Head of caudate nucleus (tissue), 42 donors: ENCODE measurements around the gene ATP6V0A1.
A peak's percentile ranks its signal among the peaks of the same experiment; 100 is the strongest.
"Not testable (repeated sequence)": the region's sequence is repeated elsewhere in the genome, so short reads cannot be mapped to it uniquely, and the experiment has no call there.

Experiments
- DNase-seq, 42 donors: peaks; one replicate each; pipeline versions ENCODE4 v3.0.0 to v3.0.0-alpha.2; 2020 to 2021; ENCODE audit warnings: mixed read lengths in 7 of 42
- intact Hi-C: fragments of 100-400 bp; cut with DNase I; formaldehyde crosslinking; loops from one replicate; pipeline ENCODE4 v1.15.0; 2022

ATP6V0A1 gene

DNA sequence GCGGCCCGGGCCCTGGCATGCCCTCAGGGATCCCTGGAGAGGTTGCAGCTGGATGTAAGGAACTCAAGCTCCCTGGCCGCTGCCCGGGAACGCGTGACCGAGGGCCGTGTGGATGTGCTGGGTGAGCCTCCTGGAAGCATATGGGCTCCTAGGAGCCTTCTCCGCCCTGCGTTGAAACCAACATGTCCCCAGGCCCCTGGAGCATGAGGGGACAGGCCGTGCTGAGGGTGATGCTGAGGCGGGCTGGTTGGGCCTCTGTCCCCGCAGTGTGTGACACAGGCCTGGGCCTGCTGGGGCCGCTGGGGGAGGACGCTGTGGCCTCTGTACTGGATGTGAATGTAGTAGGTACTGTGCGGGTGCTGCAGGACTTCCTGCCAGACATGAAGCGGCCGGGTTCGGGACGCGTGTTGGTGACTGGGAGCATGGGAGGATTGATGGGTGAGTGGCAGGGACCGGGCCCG, 88.4 kb downstream of the ATP6V0A1 start:
- DNase-seq = no peak
- intact Hi-C loops = no loop called here

DNA sequence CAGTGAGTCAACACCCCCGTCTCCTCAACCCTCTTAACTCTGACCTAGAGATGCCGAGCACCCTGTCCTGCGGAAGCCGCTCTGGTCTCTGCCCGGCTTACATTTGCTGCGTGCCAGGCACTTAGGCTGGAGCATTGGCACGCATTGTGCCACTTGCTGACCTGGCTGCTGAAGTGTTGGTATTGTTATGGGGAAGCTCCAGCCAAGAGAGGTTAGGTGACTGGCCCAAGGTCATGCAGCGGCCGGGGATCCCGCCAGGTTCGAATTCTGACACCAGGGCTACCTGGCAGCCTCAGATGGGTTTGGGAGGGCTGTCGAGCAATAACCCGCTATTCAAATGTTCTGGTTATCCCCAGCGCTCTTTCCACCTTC, 89.0 kb downstream of the ATP6V0A1 start:
- no peak for DNase-seq
- intact Hi-C loops = no loop called here

DNA sequence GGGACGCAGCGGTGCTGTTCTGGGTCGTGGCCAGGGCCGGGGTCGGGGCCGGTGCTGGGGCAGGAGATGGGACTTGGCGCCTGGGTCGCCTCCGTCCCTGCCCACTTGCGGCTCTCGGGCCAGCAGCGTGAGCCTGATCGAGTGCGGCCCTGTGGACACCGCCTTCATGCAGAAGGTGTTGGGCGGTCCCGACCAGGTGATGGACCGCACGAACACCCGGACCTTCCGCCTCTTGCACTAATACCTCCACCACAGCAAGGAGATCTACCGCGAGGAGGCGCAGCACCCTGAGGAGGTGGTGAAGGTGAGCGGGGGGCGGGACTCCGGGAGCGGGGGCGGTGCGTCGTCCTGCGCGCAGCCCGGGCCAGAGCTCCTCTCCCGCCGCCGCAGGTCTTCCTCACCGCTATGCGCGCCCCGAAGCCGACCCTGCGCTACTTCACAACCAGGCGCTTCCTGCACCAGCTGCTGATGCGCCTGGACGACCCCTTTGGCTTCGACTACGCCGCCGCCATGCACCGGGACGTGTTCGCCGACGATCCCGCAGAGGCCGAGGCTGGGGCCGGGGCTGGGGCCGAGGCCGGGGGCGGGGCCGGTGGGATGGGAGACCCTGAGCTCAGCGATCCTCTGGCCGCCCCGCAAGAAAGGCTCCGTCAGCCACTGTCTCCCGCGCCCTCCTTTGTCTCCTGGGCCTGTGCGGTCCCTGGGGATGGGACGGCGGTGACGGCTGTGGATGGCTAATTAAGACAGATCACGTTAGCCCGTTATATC, 89.6 kb downstream of the ATP6V0A1 start:
- intact Hi-C loops = no loop called here
- DNase-seq = no peak

DNA sequence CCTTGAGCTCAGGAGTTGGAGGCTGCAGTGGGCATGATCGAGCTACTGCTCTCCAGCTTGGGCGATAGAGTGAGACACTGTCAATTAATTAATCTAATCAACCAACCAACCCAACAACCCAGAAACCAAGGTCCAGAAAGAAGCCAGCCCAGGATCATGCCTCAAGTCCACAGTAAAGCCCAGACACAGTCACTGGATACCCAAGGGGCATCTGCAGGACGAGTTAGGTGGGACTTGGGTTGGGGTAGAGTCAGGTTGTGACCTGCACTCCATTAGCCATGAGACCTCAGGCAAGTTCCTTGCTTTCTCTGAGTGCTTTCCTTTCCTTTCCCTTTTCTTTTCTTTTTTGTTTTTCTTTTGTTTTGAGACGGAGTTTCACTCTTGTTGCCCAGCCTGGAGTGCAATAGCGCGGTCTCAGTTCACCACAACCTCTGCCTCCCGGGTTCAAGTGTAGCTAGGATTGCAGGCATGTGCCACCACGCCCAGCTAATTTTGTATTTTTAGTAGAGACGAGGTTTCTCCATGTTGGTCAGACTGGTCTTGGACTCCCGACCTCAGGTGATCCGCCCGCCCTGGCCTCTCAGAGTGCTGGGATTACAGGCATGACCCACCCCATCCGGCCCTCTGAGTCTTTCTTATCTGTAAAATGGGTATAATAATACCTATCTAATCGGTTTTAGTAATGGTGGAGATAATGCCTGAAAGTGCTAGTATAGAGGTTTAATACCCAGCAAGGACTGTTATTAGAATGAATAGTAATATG, 90.5 kb downstream of the ATP6V0A1 start:
- intact Hi-C loops = no loop called here

DNA sequence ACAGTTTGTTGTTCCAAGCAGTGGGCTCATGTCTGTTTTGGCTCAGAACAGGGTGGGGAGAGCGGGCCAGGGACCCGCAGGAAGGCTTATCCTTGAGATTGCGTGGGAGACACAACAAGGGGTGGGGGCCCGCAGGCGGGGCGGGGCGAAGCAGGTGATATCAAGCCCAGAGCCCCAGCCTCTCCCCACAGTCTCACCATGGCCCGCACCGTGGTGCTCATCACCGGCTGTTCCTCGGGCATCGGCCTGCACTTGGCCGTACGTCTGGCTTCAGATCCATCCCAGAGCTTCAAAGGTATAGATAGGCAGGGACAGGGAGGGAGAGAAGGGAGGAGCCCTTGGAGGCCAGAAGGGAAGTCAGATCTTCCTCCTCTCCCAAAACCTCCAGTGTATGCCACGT, 94.1 kb downstream of the ATP6V0A1 start, which contains the start of gene HSD17B1:
Gene HSD17B1 (plus strand): TSS at position 188 of the 400 bp plus-strand sequence. CDS start 11 bp downstream, at position 199.
- intact Hi-C loops = not testable (repeated sequence)

More for the DNA sequence above, 90.5 kb downstream of the ATP6V0A1 start:
- DNase-seq = no peak

DNA sequence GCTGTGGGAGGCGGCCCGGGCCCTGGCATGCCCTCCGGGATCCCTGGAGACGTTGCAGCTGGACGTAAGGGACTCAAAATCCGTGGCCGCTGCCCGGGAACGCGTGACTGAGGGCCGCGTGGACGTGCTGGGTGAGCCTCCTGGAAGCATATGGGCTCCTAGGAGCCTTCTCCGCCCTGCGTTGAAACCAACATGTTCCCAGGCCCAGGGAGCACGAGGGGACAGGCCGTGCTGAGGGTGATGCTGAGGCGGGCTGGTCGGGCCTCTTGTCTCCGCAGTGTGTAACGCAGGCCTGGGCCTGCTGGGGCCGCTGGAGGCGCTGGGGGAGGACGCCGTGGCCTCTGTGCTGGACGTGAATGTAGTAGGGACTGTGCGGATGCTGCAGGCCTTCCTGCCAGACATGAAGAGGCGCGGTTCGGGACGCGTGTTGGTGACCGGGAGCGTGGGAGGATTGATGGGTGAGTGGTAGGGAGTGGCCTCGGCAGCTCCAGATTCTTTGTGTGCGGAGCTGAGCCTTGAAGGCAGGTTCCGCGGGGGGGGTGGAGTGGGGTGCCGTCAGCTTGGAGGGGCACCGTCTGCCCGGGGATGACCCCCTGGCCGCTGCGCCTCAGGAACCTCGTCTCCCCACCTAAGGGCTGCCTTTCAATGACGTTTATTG, 94.6 kb downstream of the ATP6V0A1 start:
- intact Hi-C loops = no loop called here
- no peak for DNase-seq

More for the DNA sequence above, 94.1 kb downstream of the ATP6V0A1 start, which contains the start of gene HSD17B1:
- DNase-seq = not testable (repeated sequence)

DNA sequence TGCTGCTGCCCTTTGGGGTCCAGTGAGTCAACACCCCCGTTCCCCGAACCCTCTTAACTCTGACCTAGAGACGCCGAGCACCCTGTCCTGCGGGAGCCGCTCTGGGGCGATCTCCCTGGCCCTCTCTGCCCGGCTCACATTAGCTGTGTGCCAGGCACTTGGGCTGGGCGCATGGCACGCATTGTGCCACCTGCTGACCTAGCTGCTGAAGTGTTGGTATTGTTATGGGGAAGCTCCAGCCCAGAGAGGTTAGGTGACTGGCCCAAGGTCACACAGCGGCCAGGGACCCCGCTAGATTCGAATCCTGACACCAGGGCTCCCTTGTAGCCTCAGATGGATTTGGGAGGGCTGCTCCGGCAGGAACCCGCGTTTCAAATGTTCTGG, 95.2 kb downstream of the ATP6V0A1 start:
- intact Hi-C loops = no loop called here
- no peak for DNase-seq

DNA sequence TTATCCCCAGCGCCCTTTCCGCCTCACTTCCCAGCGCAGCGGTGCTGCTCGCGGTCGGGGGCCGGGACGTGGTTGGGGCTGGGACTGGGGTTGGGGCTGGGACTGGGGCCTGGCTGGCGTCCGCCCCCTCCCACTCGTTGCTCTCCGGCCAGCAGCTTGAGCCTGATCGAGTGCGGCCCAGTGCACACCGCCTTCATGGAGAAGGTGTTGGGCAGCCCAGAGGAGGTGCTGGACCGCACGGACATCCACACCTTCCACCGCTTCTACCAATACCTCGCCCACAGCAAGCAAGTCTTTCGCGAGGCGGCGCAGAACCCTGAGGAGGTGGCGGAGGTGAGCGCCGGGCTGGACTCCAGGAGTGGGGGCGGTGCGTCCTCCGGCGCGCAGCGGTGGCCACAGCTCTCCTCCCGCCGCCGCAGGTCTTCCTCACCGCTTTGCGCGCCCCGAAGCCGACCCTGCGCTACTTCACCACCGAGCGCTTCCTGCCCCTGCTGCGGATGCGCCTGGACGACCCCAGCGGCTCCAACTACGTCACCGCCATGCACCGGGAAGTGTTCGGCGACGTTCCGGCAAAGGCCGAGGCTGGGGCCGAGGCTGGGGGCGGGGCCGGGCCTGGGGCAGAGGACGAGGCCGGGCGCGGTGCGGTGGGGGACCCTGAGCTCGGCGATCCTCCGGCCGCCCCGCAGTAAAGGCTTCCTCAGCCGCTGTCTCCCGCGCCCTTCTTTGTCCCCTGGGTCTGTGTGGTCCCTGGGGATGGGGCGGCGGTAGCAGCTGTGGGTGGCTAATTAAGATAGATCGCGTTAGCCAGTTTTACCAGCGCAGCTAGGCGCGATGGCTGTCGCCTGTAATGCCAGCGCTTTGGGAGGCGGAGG, 95.8 kb downstream of the ATP6V0A1 start:
- intact Hi-C loops = no loop called here
- peak; percentile 70 to 95 (median 90) for DNase-seq

DNA sequence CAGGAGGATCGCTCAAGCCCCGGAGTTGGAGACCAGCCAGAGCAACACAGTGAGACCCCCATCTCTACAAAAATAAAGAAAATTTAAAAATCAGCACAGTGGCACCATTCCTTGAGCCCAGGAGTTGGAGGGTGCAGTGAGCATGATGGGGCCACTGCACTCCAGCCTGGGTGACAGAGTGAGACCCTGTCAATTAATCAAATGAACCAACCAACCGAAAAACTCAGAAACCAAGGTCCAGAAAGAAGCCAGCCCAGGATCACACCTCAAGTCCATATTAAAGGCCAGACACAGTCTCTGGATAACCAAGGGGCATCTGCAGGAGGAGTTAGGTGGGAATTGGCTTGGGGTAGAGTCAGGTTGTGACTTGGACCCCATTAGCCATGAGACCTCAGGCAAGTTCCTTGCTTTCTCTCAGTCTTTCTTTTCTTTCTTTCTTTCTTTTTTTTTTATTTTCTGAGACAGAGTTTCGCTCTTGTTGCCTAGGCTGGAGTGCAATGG, 96.5 kb downstream of the ATP6V0A1 start:
- DNase-seq = no peak
- intact Hi-C loops = no loop called here

DNA sequence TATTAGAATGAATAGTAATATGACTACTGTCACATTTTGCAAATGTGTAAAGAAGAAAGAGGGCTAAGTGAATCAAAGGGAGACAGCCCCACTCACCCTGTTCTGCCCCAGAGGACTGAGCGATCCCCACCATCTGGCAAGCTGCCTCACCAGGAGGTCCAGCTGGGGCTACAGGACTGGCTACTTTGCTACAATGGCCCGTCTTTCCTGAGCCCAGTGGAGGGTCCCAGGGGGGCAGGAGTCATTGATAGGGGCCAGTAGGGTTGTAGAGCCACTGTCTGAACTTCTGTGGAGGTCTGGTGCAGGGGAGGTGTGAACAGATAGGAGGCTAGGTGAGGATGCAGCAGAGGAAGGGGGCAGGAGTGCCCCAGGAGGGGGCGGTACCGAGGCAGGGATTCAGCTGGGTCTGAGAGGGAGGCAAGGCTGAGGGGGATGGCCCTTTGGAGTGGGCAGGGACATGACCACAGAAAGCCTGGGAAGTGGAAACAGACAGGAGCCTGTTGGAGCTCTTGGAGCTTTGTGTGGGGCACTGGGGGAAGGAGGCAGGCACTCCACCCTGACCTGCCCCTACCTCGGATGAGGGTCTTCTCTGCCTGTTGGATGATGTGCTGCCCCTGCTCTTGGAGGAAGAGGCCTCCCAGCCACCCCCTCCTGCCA, 97.4 kb downstream of the ATP6V0A1 start:
- intact Hi-C loops, DNase-seq: not testable (repeated sequence)

DNA sequence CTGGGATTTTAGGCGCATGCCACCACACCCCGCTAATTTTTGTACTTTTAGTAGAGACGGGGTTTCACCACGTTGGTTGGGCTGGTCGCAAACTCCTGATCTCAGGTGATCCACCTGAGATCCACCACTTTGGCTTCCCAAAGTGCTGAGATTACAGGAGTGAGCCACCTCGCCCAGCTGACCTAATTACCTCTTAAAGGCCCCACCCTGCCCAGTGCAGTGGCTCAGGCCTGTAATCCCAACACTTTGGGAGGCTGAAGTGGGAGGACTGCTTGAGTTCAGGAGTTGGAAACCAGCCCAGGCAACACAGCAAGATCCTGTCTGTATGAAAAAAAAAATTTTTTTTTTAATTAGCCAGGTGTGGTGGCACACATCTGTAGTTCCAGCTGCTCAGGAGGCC, 100.4 kb downstream of the ATP6V0A1 start:
- no peak for DNase-seq
- intact Hi-C loops = no loop called here

DNA sequence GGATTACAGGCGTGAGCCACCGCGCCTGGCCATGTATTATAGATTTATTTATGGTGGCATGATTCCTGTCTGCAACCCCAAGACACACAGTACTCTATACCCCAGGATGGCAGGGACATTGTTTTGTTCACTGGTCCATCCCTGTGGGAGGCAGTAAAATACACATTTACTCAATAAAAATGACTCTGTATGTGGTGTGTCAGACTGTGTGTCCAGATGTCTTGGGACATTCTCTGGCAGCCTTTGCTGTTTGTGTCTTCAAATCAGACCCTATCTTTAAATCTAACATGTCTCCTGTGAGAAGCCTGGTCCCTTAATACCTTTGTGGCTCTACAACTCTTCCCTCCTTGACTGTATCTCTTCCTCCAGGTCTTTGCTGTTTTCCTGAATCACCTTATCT, 101.6 kb downstream of the ATP6V0A1 start:
- no peak for DNase-seq
- intact Hi-C loops = no loop called here

DNA sequence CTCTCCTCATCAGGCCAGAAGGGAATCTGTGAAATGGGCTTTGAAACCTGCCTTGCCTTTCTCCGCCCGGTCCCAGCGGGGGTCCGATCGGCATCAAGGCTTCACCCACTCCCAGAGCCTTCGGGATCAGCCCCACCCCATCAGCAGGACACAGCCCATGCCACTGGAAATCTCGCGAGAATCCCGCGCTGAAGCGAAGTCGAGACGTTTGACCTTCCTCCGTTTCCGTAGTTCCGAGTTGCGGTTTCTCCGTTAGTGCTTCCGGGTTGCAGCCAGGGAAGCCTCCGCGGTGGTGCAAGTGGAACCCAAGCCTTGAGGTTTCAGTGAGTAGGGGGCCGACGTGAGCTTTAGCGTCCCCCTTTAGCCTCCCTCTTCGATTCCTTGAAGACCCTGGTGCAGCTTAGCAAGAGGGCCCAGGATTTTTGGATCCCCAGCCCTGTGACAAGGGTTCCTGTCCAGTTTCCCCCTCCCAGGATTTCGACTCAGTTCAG, 103.3 kb downstream of the ATP6V0A1 start, which contains the start of gene COASY:
Gene COASY (plus strand): TSS at position 252 of the 491 bp plus-strand sequence. CDS start 475 bp downstream, outside the sequence.
- peak; percentile 88 to 98 (median 95) for DNase-seq
- intact Hi-C loops = no loop called here

DNA sequence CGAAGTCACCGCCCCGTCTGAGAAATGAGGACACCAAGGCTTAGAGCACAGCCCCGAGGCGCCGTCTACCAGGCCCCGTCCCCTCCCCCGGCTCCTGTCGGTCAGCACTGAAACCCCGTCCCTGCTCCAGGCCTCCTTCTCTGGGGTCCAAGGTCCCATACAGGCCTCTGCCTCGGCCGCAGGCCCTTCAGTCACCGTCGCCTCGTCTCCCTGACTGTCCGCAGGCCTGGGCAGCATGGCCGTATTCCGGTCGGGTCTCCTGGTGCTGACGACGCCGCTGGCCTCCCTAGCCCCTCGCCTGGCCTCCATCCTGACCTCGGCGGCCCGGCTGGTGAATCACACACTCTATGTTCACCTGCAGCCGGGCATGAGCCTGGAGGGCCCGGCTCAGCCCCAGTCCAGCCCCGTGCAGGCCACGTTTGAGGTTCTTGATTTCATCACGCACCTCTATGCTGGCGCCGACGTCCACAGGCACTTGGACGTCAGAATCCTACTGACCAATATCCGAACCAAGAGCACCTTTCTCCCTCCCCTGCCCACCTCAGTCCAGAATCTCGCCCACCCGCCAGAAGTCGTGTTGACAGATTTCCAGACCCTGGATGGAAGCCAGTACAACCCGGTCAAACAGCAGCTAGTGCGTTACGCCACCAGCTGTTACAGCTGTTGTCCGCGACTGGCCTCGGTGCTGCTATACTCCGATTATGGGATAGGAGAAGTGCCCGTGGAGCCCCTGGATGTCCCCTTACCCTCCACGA, 103.9 kb downstream of the ATP6V0A1 start:
- intact Hi-C loops = no loop called here
- peak in 3 of 42 donors; percentile 23 to 30 (median 27) for DNase-seq

DNA sequence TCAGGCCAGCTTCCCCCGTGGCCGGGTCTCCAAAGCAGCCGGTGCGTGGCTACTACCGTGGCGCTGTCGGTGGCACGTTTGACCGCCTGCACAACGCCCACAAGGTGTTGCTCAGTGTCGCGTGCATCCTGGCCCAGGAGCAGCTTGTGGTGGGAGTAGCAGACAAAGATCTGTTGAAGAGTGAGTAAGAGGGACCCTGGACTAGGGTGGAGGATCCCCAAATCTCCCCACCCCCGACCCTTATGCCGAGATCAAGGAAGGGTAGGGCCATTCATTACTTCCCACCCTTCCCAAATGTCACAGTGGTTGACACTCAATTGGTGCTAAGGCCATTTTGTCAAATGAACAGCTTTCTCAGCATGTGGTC, 104.4 kb downstream of the ATP6V0A1 start:
- DNase-seq = no peak
- intact Hi-C loops = no loop called here

DNA sequence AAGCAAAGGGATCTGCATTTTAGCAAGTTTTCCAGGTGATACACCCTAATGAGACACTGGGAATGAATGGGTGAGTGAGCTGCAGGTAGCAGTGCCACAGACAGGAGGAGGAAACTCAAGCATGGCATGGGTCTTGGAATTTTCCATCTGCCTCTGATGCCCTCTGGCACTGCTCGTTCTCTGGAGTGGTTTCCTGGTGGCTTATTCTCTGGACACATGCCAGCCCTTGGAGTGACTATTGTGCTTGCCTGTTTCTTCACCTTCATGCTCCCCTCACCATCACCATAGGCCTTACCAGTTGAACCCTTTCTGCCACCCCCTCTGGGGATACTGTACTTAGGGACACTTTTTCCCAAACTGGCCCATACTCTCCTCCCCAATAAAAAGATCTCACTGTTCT, 104.9 kb downstream of the ATP6V0A1 start:
- DNase-seq = no peak
- intact Hi-C loops = no loop called here

DNA sequence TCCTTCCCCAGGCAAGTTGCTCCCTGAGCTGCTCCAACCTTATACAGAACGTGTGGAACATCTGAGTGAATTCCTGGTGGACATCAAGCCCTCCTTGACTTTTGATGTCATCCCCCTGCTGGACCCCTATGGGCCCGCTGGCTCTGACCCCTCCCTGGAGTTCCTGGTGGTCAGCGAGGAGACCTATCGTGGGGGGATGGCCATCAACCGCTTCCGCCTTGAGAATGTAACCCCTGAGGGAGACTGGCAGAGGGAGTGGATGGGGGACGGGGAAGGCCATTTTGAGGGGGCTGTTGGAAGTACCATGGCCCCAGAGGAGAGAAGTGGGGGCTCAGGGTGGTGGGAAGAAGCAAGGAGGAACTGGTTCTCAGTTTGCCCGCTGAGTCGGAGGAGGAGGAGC, 105.3 kb downstream of the ATP6V0A1 start:
- no peak for DNase-seq
- intact Hi-C loops = no loop called here
